GM19438 (cell line): ENCODE data around the gene MTG1.
"Not testable (repeated sequence)": the region's sequence is repeated elsewhere in the genome, so short reads cannot be mapped to it uniquely, and the experiment has no call there.

ENCODE experiments used
- ATAC-seq: cut with Tn5 transposase; IDR thresholded peaks from one replicate; pipeline ENCODE4 v1.9.1; 2021; ENCODE audit warnings: low read depth; ENCODE audit not compliant: unreplicated experiment

The MTG1 gene

GRCh38 chr10:133396035-133396624 lies 2.2 kb downstream of the MTG1 start:
- no peak for ATAC-seq

DNA sequence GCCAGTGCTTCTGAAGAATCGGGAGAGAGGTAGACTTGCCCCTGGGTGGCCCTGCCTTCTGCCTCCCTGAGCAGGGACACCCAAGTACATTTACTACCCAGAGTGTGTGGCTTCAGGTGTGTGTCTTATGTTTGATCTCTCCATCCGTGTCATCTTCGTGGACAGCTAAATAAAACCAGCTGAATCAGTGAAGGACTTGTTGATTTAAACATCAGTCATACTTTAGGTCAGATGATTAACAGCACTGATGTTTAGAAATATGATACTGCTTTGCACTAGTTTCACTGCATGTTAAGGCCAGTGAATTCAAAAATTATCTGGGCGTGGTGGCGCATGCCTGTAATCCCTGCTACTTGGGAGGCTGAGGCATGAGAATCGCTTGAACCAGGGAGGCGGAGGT lies 4.0 kb downstream of the MTG1 start:
- ATAC-seq, result no peak

DNA sequence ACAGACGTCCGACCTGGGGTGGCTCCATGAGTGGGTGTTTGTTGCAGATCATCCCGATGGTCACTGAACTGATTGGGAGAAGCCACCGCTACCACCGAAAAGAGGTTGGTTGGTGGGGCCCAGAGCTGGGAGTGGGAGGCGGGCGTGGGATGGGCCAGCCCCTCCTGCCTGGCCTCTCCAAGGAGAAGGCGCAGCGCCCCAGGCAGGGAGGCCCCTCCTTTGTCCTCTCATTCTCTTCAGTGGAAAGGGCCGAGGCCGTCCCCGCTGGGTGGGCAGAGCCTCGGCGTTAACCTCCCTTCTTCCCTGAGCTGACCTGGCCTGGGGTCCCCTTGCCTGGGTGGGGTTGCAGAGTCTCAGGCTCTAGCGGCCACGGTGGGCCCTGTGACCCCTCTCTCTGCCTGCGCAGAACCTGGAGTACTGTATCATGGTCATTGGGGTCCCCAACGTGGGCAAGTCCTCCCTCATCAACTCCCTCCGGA lies 5.2 kb downstream of the MTG1 start:
- ATAC-seq, result no peak

DNA sequence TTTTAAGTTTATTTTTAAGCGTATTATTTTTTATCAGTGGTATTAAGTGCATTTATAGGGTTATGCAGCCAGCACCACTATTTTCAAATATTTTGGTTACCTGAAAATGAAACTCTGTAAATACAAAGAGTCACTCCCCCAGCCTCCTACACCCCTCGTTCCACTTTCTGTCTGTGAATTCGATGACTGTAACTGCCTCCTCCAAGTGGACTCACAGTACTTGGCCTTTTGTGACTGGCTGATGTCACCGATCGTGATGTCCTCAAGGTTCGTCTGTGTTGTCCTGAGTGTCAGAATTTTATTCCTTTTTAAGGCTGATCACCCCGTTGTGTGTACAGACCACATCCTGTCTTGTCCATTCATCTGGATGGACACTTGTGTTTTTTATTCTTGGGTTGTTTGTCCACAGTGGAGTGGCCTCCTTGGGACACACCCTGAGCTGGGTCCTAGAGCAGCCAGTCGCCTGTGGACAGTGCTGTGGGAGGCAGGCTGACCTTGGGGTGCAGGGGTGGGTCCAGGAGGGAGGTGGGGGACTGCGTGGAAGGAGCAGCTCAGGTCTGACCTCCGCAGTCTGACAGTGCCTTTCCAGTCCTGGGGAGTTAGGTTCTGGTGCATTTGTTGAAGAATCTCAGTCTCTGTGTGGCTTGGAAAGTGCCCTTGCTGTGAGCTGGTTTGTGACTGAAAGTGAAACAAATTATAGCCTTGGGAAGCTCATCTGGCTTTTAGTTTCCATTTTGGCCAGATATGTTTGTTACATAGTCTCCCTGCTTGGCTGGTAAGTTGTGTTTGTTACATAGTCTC lies 6.9 kb downstream of the MTG1 start:
- ATAC-seq, result peak; percentile 76

- no peak for ATAC-seq
Measured at GRCh38 chr10:133401500-133401899, 7.5 kb downstream of the MTG1 start.

DNA sequence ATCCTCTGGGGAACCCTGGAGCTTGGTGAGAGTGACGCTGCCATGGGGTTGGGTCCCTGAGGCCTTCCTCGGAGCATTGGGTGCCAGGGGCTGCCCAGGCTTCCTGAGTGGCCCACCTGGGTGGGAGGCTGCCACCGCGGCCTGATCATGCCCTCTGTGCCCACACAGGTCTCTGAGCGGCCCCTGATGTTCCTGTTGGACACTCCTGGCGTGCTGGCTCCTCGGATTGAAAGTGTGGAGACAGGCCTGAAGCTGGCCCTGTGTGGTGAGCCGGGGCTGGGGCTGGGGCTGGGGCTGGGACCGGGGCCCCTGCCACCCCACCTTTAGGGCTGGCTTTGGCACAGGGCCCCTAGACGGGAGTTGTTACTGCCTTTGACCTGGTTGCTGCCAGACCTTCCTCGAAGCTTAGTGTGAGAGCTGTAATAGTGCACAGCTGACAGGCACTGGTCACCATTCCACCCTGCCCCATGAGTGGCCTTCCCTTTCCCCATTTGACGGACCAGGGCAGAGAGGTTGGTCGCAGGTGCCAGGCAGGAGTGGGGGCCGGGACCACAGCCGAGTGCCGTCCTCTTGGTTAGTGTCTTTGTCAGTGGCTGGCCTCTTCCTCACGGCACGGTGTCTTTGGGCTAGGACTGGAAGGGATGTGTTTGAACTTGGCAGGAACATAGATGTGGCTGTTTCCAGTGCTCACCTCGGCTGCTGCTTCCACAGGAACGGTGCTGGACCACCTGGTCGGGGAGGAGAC lies 8.2 kb downstream of the MTG1 start:
- ATAC-seq, result no peak

GRCh38 chr10:133403359-133403758 lies 9.4 kb downstream of the MTG1 start:
- no peak for ATAC-seq

DNA sequence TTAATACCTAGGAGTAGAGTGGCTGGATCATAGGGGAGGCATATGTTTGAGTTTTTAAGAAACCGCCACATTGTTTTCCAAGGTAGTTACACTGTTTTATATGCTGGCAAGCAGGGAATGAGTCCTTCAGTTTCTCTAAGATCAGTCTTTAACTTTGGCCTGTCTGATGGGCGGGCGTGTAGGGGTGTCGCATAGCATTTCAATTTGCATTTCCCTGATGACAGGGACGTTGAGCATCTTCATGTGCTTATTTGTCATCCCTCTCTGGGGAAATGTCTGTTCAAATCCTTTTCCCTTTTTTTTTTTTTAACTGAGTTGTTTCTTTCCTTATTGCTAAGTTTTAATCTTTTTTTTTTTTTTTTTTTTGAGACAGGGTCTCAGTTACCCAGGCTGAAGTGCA lies 9.8 kb downstream of the MTG1 start:
- no peak for ATAC-seq

DNA sequence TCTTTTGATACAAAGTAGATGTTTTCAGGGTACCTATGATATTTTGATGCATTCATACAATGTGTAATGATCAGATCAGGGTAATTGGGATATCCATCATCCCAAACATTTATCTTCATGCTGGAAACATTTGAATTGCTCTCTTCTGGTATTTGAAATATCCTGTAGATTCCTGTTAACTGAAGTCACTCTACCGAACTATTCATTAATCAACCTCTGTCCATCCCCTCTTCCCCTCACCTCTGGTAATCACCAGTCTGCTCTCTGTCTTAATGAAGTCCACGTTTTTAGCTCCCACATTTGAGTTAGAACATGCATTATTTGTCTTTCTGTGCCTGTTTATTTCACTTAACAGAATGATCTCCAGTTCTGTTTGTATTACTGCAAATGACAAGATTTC lies 11.3 kb downstream of the MTG1 start:
- no peak for ATAC-seq

GRCh38 chr10:133405844-133406527 lies 12.0 kb downstream of the MTG1 start:
- peak; percentile 57 for ATAC-seq

DNA sequence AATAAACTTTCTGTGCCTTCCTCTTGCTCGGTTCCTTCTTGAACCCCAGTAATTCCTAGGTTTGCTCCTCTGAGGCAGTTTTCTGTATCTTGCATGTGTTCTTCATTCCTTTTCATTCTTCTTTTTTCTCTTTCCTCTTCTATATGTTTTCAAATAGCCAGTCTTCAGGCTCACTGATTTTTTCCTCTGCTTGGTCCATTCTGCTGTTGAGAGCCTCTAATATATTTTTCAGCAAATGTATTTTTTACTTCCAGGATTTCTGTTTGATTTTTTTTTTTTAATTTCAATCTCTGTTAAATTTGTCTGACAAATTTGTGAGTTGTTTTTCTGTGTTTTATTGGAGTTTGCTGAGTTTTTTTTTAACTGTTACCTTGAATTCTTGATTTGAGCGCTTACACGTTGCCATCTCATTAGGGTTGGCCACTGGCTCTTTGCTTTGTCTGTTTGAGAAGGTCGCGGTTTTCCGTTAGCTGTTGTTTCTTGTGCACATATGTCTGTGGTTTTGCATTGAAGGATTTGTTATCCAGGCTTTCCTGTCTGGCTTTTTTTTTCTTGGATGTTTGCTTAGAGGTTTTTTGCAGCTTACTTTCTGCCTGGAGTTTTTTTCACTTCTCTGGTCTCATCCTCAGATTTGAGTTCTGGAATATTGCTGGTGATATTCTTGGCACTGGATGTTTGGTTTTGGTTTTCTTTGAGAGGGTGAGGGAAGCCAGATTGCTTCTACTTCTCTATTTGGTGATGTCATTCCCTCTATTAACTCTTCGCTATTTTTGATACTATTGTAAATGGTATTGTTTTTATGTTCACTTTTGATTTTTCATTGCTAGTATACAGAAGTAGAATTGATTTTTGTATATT lies 17.8 kb downstream of the MTG1 start:
- no peak for ATAC-seq

DNA sequence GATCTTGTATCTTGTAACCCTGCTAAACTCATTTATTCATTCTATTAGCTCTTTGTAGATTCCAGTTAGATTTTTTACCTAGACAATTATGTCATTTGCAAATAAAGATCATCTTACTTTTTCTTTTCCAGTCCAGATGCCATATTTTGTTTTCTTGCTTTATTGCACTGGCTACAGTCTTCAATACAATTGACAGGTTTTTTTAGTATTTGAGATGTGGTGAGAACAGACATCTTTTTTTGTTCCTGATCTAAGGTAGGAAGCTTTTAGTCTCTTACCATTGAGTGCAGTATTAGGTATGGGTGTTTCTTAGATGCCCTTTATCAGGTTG lies 18.4 kb downstream of the MTG1 start:
- ATAC-seq, result no peak

DNA sequence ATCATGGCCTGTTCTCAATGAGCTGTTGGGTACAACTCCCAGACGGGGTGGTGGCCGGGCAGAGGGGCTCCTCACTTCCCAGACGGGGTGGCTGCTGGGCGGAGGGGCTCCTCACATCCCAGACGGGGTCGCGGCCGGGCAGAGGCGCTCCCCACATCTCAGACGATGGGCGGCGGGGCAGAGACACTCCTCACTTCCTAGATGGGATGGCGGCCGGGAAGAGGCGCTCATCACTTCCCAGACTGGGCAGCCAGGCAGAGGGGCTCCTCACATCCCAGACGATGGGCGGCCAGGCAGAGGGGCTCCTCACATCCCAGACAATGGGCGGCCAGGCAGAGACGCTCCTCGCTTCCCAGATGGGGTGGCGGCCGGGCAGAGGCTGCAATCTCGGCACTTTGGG lies 20.4 kb downstream of the MTG1 start:
- ATAC-seq, result not testable (repeated sequence)

- no peak for ATAC-seq
Measured at GRCh38 chr10:133415752-133416151, 21.8 kb downstream of the MTG1 start.

- ATAC-seq, result no peak
Measured at GRCh38 chr10:133418289-133418993, 24.5 kb downstream of the MTG1 start.

GRCh38 chr10:133419211-133419950 lies 25.4 kb downstream of the MTG1 start:
- ATAC-seq, result no peak

DNA sequence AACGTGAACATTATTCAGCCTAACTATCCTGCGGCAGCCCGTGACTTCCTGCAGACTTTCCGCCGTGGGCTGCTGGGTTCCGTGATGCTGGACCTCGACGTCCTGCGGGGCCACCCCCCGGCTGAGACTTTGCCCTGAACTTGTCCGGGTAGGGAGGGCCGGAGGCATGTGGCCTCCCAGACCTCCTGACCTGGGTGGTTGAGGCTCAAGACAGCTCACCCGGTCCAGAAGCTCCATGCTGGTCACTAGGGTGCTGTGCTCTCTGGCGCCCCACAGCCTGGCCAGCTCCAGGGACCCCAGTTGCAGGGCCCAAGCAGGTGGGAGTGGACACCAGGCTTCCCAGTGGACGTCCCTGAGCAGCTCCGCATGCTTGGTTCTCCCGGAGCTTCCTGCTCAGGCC lies 26.1 kb downstream of the MTG1 start:
- ATAC-seq, result no peak

- ATAC-seq, result no peak
Measured at GRCh38 chr10:133420579-133420978, 26.6 kb downstream of the MTG1 start.
